GM21526 (cell line): Measurements from ENCODE around the gene PLAC8.
"Not testable (repeated sequence)": the region's sequence is repeated elsewhere in the genome, so short reads cannot be mapped to it uniquely, and the experiment has no call there.

Experiments
- ATAC-seq: cut with Tn5 transposase; IDR thresholded peaks from one replicate; pipeline ENCODE4 v1.9.1; 2021; ENCODE audit warnings: moderate library complexity; ENCODE audit not compliant: unreplicated experiment, low FRiP score

PLAC8 gene

GRCh38 chr4:83114576-83114975, at the start of gene PLAC8:
Gene PLAC8 (minus strand): TSS chr4:83114729. CDS start chr4:83107921, 6,808 bp downstream.
- peak; percentile 43 for ATAC-seq

GRCh38 chr4:83153417-83153816, 38.9 kb upstream of the PLAC8 start:
- no peak for ATAC-seq

- ATAC-seq: no peak
These were observed 38.2 kb upstream of the PLAC8 start for GRCh38 chr4:83152746-83153145.

GRCh38 chr4:83151651-83152050, 37.1 kb upstream of the PLAC8 start:
- ATAC-seq: no peak

- ATAC-seq: no peak
These were observed 36.3 kb upstream of the PLAC8 start for GRCh38 chr4:83150653-83151330.

- no peak for ATAC-seq
These were observed 35.5 kb upstream of the PLAC8 start for GRCh38 chr4:83149865-83150652.

- no peak for ATAC-seq
These were observed 32.3 kb upstream of the PLAC8 start for GRCh38 chr4:83146841-83147240.

- not testable (repeated sequence) for ATAC-seq
These were observed 31.2 kb upstream of the PLAC8 start for GRCh38 chr4:83145776-83146175.

GRCh38 chr4:83139514-83140156, 25.1 kb upstream of the PLAC8 start:
- ATAC-seq: no peak

GRCh38 chr4:83138946-83139345, 24.4 kb upstream of the PLAC8 start:
- ATAC-seq: no peak

- no peak for ATAC-seq
These were observed 17.5 kb upstream of the PLAC8 start for GRCh38 chr4:83132065-83132464.

- ATAC-seq: no peak
These were observed 14.7 kb upstream of the PLAC8 start for GRCh38 chr4:83129264-83129663.

- ATAC-seq: no peak
These were observed 13.9 kb upstream of the PLAC8 start for GRCh38 chr4:83128240-83128929.

- ATAC-seq: no peak
These were observed 11.2 kb upstream of the PLAC8 start for GRCh38 chr4:83125738-83126141.

GRCh38 chr4:83124111-83124780, 9.7 kb upstream of the PLAC8 start:
- no peak for ATAC-seq

GRCh38 chr4:83121246-83121645, 6.7 kb upstream of the PLAC8 start:
- no peak for ATAC-seq

- no peak for ATAC-seq
These were observed 4.3 kb upstream of the PLAC8 start for GRCh38 chr4:83118869-83119268.

- ATAC-seq: no peak
These were observed 1.2 kb upstream of the PLAC8 start for GRCh38 chr4:83115656-83116285.

GRCh38 chr4:83115000-83115399, 471 bp upstream of the PLAC8 start:
- ATAC-seq: no peak

GRCh38 chr4:83113429-83113786, 1.1 kb downstream of the PLAC8 start:
- no peak for ATAC-seq
